Upper lobe of left lung (tissue), 6 donors: ENCODE data around the gene DUSP18. TPM values are rescaled to one million over a fixed set of nuclear protein-coding genes. Genes with fewer than 3 reads are reported as not detected.

ENCODE experiments used
- ATAC-seq, 2 donors: fragments of 200-7000 bp; cut with Tn5 transposase; one replicate each; pipeline ENCODE4 v1.9.1; 2022; ENCODE audit warnings: mild to moderate bottlenecking in 2 of 2, moderate library complexity in 2 of 2; ENCODE audit not compliant: low FRiP score in 2 of 2
- DNase-seq, 2 donors: peaks; one replicate each; pipeline ENCODE4 v3.0.0-alpha.2; 2019 to 2020
- H3K27ac ChIP-seq, 4 donors: fragments of 200-600 bp; sonication (generic); one replicate each; pipeline ENCODE4 v1.5.1; 2016 to 2019
- H3K27me3 ChIP-seq, 4 donors: fragments of 200-600 bp; sonication (generic); one replicate each; pipeline ENCODE4 v1.5.1; 2017 to 2019
- H3K36me3 ChIP-seq, 4 donors: fragments of 200-600 bp; sonication (generic); one replicate each; pipeline ENCODE4 v1.5.1; 2016 to 2019
- H3K4me1 ChIP-seq, 4 donors: fragments of 200-600 bp; sonication (generic); one replicate each; pipeline ENCODE4 v1.5.1; 2018 to 2019
- H3K4me3 ChIP-seq, 4 donors: fragments of 200-600 bp; sonication (generic); one replicate each; pipeline ENCODE4 v1.5.1; 2017 to 2019; ENCODE audit warnings: mild to moderate bottlenecking in 2 of 4, moderate library complexity in 1 of 4
- H3K9me3 ChIP-seq, 4 donors: fragments of 200-600 bp; sonication (generic); one replicate each; pipeline ENCODE4 v1.5.1; 2018 to 2019
- EP300 ChIP-seq, 4 donors: sonication (generic); formaldehyde crosslinking; IDR thresholded peaks; one replicate each; pipeline ENCODE4 v1.5.1; 2017; ENCODE audit warnings: antibody characterized with exemption in 4 of 4, control low read depth in 2 of 4
- POLR2A ChIP-seq, 4 donors: fragments of 450-650 bp; IDR thresholded peaks; one replicate each; pipeline ENCODE4 v1.5.1; 2016 to 2017; ENCODE audit warnings: antibody characterized with exemption in 4 of 4, mild to moderate bottlenecking in 2 of 4
- POLR2AphosphoS5 ChIP-seq, 2 donors: sonication (generic); formaldehyde crosslinking; IDR thresholded peaks; one replicate each; pipeline ENCODE4 v1.5.1; 2017; ENCODE audit warnings: antibody characterized with exemption in 2 of 2
- WGBS, 2 donors: methylation state at CpG; one replicate each; pipeline ENCODE4 v1.1.5; 2017 to 2018; 5-methylcytosine and 5-hydroxymethylcytosine counted together
- total RNA-seq, 6 donors: library from RNA; depleted of rRNA in 4 of 6; stranded (reverse); fragments of >200 nt in 4 of 6; gene quantifications; one replicate each; pipeline versions ENCODE4 v1.1.0 to v1.2.1, GENCODE V29; 2016 to 2021
- TF ChIP-seq, protein P1 (sequence below), 6 experiments: fragments of 450-650 bp in 4 of 6; fragments of 200-600 bp in 2 of 6; sonication (generic) in 2 of 6; IDR thresholded peaks; one replicate each; pipeline ENCODE4 v1.5.1; 2016 to 2019; ENCODE audit warnings: antibody characterized with exemption in 6 of 6
- donor health status: DM: no; HTN: no; CAD: no; lungs with moderate emphysema.
- donor health status: DM: no; HTN: yes; CAD: no; lungs with severe emphysema.

The DUSP18 gene
- total RNA-seq, 6 donors from 2014 or later = 13.0 to 40.9 (median 29.4) TPM

DNA sequence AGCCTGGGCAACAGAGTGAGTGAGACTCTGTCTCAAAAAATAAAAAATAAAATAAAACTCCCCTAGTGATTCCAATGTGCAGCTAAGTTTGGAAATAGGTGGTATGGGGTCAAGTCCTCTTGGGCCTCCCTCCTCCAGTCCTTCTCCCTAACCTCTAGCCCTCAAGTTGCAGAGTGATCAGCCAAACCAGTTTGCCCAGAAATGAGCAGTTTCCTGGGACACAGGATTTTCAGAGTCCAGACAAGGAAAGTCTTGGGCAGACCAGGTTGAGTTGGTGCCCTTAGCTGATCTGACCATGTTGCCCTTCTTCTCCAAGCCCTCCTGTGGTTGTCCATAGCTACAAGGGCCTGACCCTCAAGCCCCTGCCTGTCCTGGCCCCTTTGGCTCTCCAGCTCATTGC, 52.8 kb downstream of the DUSP18 start:
- H3K36me3 ChIP-seq = peaks cover 3 to 63% (median 36%) of the 10 kb centered on the region in 4 donors
- TF ChIP-seq POLR2A (IDR thresholded peaks at IDR 0.05) (no peak), POLR2AphosphoS5 (IDR thresholded peaks at IDR 0.05) (no peak), EP300 (IDR thresholded peaks at IDR 0.05) (no peak)
- TF ChIP-seq, protein P1, sequence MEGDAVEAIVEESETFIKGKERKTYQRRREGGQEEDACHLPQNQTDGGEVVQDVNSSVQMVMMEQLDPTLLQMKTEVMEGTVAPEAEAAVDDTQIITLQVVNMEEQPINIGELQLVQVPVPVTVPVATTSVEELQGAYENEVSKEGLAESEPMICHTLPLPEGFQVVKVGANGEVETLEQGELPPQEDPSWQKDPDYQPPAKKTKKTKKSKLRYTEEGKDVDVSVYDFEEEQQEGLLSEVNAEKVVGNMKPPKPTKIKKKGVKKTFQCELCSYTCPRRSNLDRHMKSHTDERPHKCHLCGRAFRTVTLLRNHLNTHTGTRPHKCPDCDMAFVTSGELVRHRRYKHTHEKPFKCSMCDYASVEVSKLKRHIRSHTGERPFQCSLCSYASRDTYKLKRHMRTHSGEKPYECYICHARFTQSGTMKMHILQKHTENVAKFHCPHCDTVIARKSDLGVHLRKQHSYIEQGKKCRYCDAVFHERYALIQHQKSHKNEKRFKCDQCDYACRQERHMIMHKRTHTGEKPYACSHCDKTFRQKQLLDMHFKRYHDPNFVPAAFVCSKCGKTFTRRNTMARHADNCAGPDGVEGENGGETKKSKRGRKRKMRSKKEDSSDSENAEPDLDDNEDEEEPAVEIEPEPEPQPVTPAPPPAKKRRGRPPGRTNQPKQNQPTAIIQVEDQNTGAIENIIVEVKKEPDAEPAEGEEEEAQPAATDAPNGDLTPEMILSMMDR (IDR thresholded peaks at IDR 0.05) = no peak

DNA sequence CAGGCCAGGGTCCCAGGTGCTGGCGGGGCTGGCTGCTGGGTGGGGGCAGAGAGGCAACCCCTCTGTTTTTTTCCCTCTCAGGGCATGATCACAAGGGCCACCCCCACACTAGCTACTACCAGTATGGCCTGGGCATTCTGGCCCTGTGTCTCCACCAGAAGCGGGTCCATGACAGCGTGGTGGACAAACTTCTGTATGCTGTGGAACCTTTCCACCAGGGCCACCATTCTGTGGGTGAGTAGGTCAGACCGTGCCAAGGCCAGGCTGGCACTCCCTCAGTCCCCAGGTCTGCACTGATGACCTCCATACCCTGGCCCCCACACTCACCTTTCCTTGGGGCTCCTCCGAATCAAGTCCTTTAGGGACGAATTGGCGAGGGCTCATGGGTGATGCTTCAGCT, 53.4 kb downstream of the DUSP18 start:
- no peak for TF ChIP-seq POLR2A (IDR thresholded peaks at IDR 0.05)
- no peak for TF ChIP-seq POLR2AphosphoS5 (IDR thresholded peaks at IDR 0.05)
- no peak for TF ChIP-seq EP300 (IDR thresholded peaks at IDR 0.05)
- TF ChIP-seq, protein P1 (IDR thresholded peaks at IDR 0.05) = no peak
- no peak for ATAC-seq
- WGBS, 2 donors = 97 to 100% methylated on average over 4 to 7 of the region's 7 CpGs
- no peak overlapping the region for H3K4me3 ChIP-seq
- no peak overlapping the region for H3K27ac ChIP-seq
- no peaks in the 10 kb centered on the region for H3K27me3 ChIP-seq
- H3K36me3 ChIP-seq = peaks cover 3 to 59% (median 32%) of the 10 kb centered on the region in 4 donors
- H3K4me1 ChIP-seq = peaks cover 4 to 13% (median 8%) of the 10 kb centered on the region in 4 donors
- no peak for DNase-seq
- no peaks in the 10 kb centered on the region for H3K9me3 ChIP-seq

More for the DNA sequence above, 52.8 kb downstream of the DUSP18 start:
- Histone ChIP-seq H3K4me1 (peaks cover under 1 to 8% (median 3%) of the 10 kb centered on the region in 4 donors), H3K9me3 (no peaks in the 10 kb centered on the region), H3K27me3 (no peaks in the 10 kb centered on the region), H3K27ac (peak overlapping the region in 1 of 4 donors; percentile 58), H3K4me3 (no peak overlapping the region)
- ATAC-seq = no peak
- no peak for DNase-seq

DNA sequence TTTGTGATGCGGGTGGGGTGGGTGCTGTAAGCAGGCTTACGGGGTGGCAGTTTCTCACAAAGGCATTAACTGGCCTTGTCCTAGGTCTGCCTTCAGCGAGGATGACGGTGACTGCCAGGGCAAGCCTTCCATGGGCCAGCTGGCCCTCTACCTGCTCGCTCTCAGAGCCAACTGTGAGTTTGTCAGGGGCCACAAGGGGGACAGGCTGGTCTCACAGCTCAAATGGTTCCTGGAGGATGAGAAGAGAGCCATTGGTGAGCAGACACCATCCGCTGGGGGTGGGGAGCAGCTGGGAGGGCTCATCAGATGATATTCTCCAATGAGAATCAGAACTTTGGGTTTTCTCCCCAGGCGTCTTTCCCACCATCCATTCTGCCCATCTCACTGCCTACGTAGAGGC, 54.9 kb downstream of the DUSP18 start:
- H3K4me1 ChIP-seq = peaks cover 16 to 28% (median 21%) of the 10 kb centered on the region in 4 donors
- TF ChIP-seq POLR2AphosphoS5 (IDR thresholded peaks at IDR 0.05) (no peak), EP300 (IDR thresholded peaks at IDR 0.05) (no peak), POLR2A (IDR thresholded peaks at IDR 0.05) (no peak)
- TF ChIP-seq, protein P1 (IDR thresholded peaks at IDR 0.05) = no peak
- peaks cover 0 to 56% (median 28%) of the 10 kb centered on the region in 4 donors for H3K36me3 ChIP-seq
- H3K9me3 ChIP-seq = no peaks in the 10 kb centered on the region
- ATAC-seq = no peak
- H3K27ac ChIP-seq = no peak overlapping the region
- no peaks in the 10 kb centered on the region for H3K27me3 ChIP-seq
- H3K4me3 ChIP-seq = no peak overlapping the region
- no peak for DNase-seq
- WGBS, 2 donors = 92 to 95% methylated on average over 8 of the region's 8 CpGs

Other genes with a start within 250 kb of the DUSP18 start
- gene MTFP1, start 242.1 kb downstream of the DUSP18 start, total RNA-seq = 10 to 100 TPM in 4 of 6 donors, 1 to 10 TPM in 2; 5.8 to 28.4 (median 12.8) TPM
- gene SEC14L3, start 195.9 kb downstream of the DUSP18 start, total RNA-seq = 1 to 10 TPM in 3 of 6 donors, under 1 TPM in 2, not detected in 1; 0.43 to 2.3 (median 1.1) TPM
- gene SEC14L4, start 162.2 kb downstream of the DUSP18 start, total RNA-seq = 10 to 100 TPM; 11.6 to 41.2 (median 17.7) TPM
- 10 to 100 TPM; 11.4 to 41.3 (median 20.9) TPM for gene SEC14L6, start 121.1 kb downstream of the DUSP18 start, total RNA-seq
- 1 to 10 TPM; 1.7 to 8.4 (median 3.5) TPM for gene GAL3ST1, start 93.2 kb downstream of the DUSP18 start, total RNA-seq
- gene PES1, start 76.0 kb downstream of the DUSP18 start, total RNA-seq = 10 to 100 TPM; 27.2 to 66.9 (median 56.9) TPM
- gene TCN2, start 60.7 kb downstream of the DUSP18 start, total RNA-seq = 10 to 100 TPM; 40.2 to 87.1 (median 60.7) TPM
- gene SLC35E4, start 32.1 kb downstream of the DUSP18 start, total RNA-seq = 10 to 100 TPM in 2 of 6 donors, 1 to 10 TPM in 4; 1.3 to 14.7 (median 5.8) TPM
- 10 to 100 TPM in 2 of 6 donors, 1 to 10 TPM in 4; 3.5 to 14.5 (median 5.0) TPM for gene OSBP2, start 27.0 kb upstream of the DUSP18 start, total RNA-seq